HG03354 (cell line): ENCODE measurements around the gene ELP2.
A peak's percentile ranks its signal among the peaks of the same experiment; 100 is the strongest.
"Not testable (repeated sequence)": the region's sequence is repeated elsewhere in the genome, so short reads cannot be mapped to it uniquely, and the experiment has no call there.

Source experiments
- ATAC-seq: cut with Tn5 transposase; IDR thresholded peaks from one replicate; pipeline ENCODE4 v1.9.1; 2021; ENCODE audit warnings: mild to moderate bottlenecking; ENCODE audit not compliant: unreplicated experiment, poor library complexity, severe bottlenecking

Gene ELP2

GRCh38 chr18:36116771-36117170, 12.9 kb upstream of the ELP2 start:
- ATAC-seq: not testable (repeated sequence)

- no peak for ATAC-seq
Observed at GRCh38 chr18:36120297-36120696, 9.4 kb upstream of the ELP2 start.

DNA sequence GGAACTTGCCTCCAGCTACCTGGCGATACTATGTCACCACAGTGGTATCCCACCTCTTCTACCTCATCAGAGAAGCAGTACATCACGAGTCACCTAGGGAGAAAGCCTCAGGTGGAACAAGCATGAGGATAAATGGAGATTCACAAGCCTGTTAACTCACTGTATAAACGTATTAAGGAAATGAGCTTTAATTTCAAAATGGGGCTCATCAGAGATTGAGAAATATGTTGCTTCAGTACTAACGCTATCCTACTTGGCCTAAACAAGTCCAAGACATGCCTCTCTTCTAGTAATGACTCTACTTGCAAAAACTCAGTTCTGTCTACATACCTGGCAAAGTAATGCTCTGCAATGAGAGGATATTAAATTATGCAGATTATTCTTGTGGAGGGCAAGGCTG, 4.9 kb upstream of the ELP2 start:
- ATAC-seq: no peak

DNA sequence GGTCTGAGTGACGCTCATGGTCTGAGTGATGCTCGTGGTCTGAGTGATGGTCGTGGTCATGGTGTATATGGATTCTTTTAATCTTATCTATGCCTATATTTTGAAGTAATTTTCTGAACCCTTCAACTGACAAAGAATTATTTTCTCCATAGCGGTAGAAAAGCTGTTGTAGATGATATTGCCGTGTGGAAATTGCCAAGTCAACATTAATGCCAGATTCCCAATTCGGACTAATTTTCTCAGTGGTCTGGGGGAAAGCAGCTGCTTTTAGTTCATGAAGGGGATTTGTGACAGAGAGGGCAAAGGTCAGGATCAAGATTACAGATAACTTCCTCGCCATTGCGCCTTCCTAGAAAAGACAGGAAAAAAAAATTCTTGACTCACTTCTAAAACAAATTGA, 3.0 kb upstream of the ELP2 start:
- ATAC-seq: no peak

- no peak for ATAC-seq
Observed at GRCh38 chr18:36127836-36128529, 1.7 kb upstream of the ELP2 start.

DNA sequence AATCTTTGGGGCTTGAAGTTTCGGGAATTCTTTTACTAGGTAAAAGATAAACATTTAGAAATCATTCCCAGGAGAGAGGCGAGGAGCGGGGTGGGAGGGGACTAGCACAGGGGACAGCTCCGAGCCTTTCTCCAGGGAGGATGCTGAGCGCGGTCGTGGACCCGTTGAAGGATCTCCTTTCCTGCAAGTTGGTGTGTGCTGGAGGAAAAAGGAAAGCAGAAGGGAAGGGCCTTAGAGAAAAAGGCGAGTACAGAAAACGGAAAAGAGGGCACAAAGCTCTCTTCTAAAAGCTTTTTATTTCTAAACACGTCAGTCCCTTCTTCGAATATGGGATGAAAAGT, 1.2 kb upstream of the ELP2 start:
- no peak for ATAC-seq

DNA sequence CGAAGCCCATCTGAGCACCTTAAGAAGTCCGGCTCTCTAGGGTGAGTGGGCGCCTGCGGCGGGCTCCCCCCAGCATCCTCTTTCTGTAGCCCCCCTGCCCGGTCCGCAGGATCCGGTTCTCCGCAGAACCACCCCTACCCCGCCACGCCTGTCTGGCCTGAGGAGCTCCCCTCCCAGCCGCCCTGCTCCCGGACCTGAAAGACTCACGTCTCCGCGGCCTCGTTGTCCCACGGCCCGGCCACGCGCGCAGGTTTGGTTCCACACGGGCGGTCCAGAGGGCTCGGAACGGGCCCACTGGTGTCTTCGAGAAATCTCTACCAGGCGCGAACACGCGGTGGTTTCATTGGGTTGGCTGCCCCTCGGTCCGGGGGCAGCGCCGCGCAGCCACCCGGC, 796 bp upstream of the ELP2 start:
- peak; percentile 20 for ATAC-seq

- ATAC-seq: peak; percentile 26
Observed at GRCh38 chr18:36130039-36130831, 536 bp downstream of the ELP2 start.

GRCh38 chr18:36130883-36131653, 1.4 kb downstream of the ELP2 start:
- no peak for ATAC-seq

GRCh38 chr18:36131692-36132483, 2.2 kb downstream of the ELP2 start:
- no peak for ATAC-seq

DNA sequence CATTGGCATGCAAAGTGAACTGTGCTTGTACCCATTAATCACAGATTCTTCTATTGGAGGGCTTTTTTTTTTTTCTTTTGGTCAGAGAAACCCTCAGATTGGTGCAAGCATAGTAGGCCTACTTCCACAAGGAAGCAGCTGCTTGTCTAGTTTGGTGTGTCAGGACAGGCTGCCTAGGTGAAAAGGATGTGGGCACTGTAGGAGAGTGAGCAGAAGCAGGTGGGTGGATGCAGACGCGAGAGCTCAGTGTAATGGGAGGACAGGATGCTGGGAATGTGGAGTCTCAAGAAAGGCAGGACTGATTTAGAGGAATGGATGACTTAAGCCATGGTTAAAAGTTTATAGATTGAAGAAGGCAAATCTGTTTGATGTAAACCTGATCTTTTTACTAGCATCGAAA, 3.1 kb downstream of the ELP2 start:
- no peak for ATAC-seq

DNA sequence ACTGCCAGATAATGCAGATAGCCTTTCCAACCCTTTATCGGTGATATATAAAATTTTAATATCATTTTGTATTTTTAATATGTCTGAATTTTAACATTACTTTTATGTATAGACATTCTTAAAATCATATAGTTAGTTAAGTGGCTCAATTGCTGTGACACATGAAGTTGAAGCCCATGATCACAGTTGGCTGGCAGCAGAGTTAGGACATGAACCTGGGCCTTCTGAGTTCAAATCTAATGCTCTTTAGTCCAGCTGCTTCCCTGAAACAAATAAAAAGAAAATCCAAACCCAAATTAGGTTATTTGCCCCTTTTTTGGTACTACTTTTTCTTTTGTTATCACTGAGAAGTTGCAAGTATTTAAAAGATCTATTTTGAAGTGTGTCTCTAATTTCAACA, 5.6 kb downstream of the ELP2 start:
- ATAC-seq: no peak

DNA sequence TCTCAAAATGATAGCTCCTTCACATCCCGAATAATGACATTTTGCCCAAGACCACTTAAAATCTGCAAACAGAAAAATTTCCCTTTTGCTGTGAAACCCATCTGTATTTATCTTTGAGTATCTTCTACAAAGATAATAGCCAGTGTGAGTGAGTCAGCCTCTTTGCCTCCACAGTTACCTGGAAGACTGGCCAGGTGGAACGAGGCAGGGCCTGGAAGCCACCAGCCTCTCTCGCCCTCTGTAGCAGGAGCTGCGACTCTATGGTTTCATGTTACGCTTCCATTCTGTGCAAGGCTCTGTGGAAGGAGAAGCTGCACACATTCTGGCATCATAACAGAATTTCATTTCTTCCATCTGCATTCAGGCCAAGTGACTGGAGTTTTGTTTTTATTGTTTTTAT, 9.5 kb downstream of the ELP2 start:
- ATAC-seq: no peak

- ATAC-seq: no peak
Observed at GRCh38 chr18:36141576-36141975, 11.9 kb downstream of the ELP2 start.

GRCh38 chr18:36142751-36143150, 13.1 kb downstream of the ELP2 start:
- no peak for ATAC-seq

DNA sequence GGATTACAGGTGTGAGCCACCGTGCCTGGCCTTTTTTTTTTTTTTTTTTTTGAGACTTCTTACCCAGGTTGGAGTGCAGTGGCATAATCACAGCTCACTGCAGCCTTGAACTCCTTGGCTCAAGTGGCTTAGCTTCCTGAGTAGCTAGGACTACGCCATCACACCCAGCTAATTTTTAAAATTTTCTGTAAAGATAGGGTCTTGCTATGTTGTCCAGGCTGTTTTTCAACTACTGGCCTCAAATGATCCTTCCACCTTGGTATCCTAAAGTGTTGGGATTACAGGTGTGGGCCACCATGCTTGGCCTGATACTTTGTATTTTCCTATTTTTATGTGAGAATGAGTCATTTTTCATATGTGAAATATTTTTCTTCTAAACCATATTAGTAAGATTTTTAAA, 13.7 kb downstream of the ELP2 start:
- ATAC-seq: no peak

DNA sequence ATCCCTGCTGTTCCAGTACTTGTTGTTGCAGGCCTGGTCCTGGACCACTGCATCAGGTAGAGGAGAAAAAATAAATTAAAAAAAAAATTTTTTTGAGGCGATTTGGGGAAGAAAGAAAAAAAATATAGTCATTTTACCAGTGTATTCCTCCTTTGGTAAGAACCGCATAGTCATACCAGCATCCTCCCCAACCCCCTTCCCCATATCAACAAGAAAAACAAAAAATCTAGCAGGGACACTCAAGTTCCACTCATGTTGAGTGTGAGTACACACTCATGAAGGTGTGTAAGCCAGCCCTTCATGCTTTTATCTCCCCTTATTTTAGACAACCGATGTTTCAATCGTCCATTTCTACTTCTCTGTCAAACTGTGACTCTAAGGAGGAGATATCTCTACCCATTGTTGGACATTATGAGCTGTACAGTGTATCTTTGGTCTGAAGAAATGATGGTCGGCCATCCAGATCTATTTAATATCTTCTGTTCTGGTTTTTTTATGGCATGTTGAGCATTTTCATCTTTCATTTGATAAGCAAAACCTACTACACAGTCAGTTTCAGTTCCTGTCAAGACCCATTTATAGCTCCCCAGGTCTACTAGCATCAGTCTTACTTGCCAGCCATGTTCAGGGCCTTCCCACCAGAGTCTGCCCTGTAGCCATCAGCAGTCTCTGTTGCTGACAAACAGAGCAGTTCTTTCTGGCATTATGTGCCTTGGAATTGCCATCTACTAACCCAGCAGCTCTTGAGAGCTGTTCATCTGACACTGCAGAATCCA, 20.0 kb downstream of the ELP2 start:
- peak; percentile 96 for ATAC-seq

DNA sequence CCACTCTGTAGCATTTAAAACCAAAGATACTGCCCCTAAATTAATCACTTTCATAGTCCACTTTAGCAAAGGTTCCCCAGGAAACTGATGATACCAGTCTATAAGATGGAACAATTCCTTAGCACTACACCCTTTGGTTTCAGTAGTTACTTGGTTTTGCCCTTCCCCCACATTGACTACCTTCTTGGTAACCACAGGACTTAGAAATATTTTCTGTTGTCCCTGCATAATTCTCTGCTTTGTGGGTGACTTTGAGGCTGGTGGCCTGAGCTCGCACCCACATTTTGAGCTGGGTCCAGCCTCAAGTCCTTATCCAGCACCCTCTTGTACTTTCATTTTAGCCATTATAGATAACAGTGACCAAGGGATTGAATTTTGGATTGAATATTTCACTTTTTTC, 23.1 kb downstream of the ELP2 start:
- ATAC-seq: no peak

- no peak for ATAC-seq
Observed at GRCh38 chr18:36153203-36153602, 23.5 kb downstream of the ELP2 start.
